C1 segment of cervical spinal cord (tissue), 14 donors: ENCODE measurements around the gene HOMER1.
"Not testable (repeated sequence)": the region's sequence is repeated elsewhere in the genome, so short reads cannot be mapped to it uniquely, and the experiment has no call there.

ENCODE experiments used
- DNase-seq, 14 donors: peaks; one replicate each; lab custom pipeline; 2025; lab: John Stamatoyannopoulos, UW

The HOMER1 gene

DNA sequence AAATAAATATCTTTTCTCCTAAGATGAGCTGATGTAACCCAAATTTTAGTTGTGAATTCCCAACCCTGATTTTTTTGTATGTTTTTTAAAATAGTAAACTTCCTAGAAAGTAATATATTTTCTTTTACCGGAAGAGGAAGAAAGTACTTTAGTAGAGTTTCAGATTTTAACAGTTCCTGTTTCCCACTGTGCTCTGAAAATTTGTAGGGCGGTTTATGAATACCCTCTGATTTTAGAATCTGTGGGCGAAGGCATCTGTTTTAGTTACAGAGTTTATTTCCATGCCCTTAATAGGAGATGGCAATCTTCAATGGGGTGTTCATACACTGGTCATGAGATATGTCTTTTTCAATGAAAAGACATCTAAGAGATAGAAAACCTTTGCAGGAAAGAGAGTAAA lies 3.7 kb upstream of the HOMER1 start:
- DNase-seq: no peak

DNA sequence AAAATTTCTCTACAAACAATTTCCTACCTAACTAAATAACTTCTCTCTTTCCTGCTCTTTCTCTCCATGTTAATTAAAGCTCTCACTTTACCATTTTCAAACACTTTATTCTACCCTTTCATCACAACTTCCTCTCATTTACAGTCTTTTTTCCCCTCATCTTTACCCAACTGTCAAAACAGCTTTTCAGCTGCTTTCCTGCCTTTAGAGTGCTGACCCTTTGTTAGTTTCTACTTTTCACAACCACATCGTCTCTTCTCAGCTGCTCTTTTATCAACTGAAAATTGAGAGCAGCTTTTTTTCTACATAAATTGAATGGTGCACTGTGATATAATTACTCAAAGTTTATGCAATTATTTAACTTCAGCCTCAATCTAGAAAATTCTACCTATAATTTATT lies 3.1 kb upstream of the HOMER1 start:
- DNase-seq: no peak

DNA sequence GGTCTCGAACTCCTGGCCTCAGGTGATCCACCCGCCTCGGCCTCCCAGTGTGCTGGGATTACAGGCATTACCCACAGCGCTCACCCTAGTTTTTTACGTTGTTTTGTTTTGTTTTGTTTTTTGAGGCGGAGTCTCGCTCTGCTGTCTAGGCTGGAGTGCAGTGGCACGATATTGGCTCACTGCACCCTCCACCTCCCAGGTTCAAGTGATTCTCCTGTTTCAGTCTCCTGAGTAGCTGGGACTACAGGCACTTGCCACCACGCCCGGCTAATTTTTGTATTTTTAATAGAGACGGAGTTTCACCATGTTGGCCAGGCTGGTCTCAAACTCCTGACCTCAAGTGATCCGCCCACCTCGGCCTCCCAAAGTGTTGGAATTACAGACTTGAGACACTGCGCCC lies 2.4 kb upstream of the HOMER1 start:
- not testable (repeated sequence) for DNase-seq

DNA sequence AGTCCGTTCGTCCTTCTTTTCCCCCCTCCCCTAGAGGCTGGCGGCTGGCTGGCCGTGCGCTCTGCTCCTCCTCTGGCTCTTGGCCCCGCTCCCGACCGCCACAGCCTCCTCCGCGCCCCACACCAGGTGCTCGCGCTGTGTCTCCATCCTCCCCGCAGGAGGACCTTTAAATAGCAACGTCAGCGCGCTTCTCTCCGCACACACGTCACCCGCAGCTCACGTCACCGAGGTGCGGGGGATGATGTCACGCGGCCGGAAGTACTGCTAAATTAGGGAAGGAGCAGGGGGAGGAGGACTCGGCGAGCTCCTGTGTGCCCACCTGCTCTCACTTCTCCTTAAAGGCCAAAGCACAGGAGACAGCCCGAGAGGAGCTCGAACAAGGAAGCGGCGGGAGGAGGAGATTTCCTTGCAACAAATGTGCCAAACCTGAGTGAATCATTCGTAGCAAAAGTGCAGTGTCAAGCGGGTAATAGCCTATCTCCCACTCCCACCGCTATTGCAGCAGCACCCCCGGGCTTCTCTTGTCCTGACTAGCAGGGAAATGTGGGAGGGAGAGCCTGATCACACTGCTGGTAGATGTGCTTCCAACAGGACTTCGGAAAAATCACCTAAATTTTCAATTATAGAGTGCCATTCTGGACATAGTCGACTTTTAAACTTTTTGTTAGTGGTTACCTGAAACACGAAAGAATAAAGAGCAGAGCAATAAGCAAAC lies 614 bp upstream of the HOMER1 start:
- DNase-seq: peak; percentile 25 to 97 (median 82)

DNA sequence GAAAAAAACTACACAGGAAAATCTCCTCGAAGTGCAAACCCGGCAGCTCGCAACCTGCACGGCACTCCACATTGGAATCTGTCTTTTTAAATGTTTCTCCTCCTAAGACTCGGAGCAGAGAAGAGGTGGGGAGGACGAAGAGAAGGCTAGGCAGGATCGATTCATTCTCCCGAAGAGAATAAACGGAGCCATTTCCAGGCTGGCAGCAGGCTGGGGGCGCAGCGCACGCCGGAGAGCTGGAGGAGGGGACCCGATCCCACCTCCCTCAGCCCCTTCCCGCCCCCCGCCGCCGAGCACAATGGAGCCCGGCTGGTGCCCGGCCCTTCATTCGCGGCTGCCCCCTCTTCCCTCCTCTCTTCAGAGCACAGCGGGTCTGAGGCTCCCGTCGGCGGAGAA lies 628 bp downstream of the HOMER1 start:
- DNase-seq: peak in 4 of 14 donors; percentile 28 to 63 (median 56)

DNA sequence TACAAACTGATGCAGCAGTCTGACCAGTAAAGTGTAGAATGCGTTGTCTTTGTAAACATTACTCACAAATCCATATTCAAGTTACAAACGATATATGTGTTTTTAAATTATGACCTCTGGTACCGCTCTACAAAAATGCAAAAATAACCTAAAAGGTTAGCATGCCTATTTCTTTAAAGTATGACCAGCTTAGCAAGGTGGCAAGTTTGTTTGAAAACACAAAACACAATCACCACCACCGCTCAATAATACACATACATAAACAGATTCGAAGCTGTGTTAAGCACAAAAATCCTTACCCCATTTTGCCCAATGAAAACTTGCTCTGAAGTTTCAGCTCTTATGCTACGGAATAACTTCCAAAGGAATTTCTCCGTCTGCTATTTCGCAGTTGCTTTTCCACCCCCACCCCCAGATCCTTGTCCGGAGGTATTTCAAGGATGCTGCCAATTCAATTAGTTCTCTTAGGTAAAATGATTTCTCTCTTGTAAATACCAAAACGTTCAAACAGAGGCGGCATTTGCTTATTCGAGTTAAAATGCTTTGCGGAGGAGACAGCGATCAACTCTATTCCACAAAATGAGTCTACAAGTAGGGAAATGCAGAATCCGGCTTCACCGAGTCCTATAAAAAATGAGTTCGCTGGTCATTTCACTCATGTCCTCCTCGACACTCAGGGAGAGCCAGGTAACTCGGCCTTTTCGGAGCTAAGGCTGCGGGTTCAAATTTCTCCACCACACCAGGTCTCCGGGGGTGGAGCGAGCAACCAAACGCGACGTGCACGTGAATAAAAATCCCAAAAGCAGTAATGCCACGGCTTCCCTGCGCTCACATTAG lies 1.2 kb downstream of the HOMER1 start:
- DNase-seq: peak in 2 of 14 donors; percentile 35 to 63

DNA sequence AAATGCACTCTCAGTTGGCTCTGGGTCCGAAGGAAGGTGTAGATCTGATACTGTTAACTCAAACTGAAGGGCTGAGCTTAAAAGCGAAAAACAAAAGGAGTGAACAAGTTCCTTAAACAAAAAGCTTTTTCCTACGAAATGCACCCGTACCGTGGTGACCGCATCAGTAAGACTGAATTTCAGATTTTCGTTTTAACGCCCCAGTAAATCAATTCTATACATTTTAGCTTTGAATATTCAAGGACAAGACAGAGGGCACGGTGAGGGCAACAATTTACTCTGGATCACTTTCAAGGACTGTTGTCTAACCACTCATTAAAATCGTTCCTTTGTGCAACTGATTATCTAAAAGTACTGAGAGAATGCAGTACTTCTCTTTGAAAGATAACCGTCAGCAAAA lies 1.9 kb downstream of the HOMER1 start:
- DNase-seq: peak in 1 of 14 donors; percentile 47

DNA sequence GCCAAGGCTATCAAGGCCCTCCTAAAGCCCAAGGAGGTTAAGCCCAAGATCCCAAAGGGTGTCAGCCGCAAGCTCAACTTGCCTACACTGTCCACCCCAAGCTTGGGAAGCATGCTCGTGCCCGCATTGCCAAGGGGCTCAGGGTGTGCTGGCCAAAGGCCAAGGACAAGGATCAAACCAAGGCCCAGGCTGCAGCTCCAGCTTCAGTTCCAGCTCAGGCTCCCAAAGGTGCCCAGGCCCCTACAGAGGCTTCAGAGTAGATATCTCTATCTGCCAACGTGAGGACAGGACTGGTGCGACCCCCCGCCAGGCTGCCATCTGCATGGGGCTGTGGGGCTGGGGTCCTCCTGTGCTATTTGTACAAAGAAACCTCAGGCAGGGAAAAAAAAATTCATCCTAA lies 3.3 kb downstream of the HOMER1 start:
- peak in 1 of 14 donors; percentile 50 for DNase-seq

DNA sequence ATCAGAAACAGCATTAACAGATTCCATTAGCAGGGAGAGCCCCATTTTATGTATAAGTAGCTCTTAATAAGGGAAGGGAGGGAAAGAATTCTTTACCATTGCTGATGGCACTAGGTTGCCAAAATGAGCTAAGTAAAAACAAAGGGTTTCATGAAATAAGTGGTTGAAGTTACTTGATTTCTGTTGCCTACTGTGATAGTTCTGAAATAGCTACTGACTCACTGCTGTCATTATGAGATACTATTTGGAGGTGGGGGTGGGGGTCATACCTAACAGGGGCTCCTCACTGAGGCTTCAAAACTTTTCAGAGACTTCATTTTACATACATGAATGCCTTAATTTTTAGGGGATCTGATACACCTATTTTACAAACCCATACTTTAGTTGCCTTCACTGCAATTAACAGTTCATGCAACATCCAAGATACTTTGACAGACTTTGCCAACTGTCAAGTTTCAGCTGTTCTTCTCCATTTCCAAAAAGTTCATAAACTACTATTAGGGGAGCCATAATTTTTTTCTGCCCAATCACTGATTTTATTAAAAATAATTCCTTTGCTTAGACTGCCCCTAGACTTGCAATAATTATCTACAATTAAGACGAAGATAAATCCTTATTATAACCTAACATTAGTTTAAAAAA lies 4.6 kb downstream of the HOMER1 start:
- no peak for DNase-seq

DNA sequence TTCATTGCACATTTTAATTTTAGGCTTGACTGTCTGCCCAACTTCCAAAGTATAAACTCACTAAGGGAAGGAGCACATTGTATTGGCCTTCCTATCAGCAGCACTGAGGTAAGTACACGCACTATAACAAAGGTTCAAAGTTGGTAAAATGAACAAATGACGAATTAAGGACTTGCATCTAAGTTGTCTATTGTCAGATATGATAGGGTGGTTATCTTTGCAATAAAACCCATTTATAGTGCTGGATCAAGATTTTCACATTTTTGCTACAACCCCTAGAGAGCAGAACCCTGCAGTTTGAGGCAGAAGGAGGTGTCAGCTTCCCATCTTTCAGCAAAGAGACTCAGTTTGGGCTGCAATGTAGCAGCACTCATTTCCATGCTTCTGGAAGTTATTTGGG lies 5.1 kb downstream of the HOMER1 start:
- DNase-seq: no peak

DNA sequence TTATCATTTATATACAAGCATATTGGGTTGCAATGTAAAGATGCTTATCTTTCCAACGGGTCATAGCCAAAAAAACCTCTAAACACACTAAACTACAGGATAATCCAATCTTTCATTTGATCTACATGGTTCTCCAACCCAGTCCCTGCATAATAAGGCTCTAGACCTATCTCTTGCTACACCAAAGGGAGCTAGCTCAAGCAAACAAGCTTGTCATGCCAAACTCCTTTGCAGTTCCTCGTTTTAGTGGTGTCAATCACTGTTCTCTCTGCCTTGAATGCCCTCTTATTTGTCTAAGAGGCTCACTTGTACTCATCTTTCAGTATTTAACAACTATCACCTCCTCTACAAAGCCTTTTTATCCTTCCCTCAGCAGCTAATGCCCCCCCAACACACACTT lies 5.6 kb downstream of the HOMER1 start:
- peak in 1 of 14 donors; percentile 21 for DNase-seq

DNA sequence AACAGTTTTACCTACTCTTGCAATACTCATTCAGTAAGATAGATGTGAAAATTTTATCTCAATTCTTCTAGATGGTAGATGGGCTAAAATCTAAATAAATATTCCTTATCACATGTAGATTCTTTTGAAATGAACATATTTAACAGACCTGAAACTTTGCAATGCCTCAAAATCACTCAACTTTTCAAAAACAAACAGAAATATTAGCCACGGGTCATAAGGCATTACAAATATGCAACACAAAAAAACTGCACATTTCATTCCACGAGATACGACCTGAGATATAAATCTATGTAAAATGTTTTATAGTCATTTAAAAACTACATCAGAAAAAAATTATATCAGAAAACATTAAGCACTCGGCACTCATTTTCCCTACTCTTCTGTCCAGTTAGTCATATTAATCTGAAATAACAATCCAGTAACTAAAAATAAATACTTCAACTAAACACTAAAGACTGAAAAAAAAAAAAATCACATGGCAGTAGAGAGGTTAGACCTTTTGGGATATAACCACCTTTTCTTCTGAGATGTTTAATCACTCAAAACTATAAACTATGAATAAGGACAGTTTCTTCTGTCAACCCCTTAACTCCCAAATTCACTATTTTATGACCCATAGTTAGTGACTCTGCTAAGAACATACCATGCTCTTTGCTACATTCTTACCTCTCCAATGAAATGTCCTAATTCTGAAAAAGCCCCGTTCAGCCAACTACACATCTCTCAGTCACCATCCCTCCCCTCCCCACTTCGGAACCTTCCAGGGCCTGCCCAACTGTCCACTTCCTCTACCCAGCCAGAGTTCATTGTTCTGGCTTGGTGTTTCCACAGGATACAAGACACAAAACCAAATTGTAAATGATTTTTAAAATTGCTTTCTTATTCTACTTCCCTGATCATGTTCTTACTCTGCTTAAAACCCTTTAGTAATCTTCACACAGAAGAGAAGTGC lies 6.4 kb downstream of the HOMER1 start:
- no peak for DNase-seq

DNA sequence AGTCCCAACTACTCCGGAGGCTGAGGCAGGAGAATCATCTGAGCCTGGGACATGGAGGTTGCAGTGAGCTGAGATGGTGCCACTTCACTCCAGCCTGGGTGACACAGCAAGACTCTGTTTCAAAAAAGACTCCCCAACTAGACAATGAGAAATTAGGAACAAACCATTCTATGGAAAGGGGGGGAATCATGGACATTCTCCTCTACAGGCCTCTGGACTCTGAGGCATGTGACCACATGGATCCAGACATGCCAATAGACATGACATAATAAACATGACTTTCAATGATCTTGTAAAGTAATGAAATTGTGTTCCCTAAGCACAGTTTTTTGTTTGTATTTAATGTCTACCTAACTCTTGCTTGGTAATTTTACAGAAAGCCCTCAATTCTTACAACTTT lies 8.8 kb downstream of the HOMER1 start:
- DNase-seq: no peak

DNA sequence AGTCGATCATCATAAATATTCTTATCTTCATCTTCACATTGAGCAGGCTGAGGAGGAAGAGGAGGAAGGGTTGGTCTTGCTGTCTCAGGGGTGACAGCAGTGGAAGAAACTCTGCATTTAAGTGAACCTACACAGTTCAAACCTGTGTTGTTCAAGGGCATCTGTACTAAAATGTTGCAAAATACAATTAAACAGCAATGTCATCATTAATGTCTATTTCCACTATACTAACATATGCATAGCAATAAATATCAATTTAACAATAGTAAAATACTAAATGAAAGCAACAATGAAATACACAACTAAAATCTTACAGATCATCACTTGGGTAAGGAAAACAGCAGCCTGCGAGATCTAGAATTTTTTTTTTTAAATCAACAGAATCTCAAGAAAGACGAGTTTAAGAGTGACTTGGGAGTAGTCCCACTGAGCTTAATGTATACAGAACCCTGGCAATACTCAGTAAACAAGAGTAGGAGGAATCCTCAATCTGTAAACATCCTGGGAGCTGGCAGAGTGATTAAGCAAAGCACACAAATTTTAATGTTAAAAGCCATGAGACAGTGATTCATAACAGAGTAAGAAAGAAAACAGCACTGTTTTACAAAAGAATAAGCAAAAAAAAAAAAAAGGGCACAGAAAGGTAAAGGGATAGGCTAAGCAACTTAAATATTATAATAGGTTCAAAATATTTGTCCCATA lies 10.0 kb downstream of the HOMER1 start:
- DNase-seq: no peak

DNA sequence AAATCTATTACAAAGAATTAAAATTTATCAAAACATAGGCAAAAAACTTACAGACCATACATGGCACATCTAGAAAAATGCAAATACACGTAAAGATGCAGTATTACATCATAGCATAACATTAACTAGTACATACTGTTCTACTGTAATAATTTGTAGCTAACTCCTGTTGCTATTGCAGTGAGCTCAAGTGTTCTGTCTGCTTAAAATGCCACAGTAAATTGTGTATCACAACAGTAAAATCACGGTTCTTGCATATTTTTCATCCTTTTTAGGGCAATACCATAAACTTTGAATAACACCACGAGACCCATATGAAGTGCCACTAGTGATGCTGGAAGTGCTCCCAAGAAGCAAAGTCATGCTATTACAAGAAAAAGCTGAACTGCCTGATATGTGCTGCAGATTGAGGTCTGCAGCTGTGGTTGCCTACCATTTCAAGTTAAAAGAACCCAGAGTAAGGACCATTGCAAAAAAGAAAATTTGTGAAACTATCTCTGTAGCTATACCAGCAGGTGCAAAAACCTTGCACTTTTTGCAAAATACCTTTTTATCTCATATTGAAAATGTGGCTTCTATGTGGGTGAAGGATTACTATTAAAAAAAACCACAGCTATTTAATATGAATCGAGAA lies 14.2 kb downstream of the HOMER1 start:
- no peak for DNase-seq

DNA sequence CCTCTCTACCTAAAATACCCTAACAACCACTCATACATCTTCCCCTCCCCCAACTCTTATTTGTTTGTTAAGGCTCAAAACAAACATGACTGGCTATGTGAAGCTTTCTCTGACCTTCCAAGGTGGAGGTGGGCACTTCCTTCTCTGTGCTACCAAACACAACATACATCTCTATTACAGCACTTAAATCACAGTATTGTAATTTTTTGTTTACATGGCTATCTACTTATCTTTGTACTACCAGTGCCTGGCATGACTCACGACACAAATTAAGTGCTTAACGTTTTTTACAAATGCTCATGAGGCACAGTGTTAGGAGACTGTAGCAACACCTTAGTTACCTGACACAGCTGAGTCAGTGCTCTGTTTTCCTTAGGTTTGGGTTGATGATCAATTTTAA lies 18.6 kb downstream of the HOMER1 start:
- DNase-seq: no peak

DNA sequence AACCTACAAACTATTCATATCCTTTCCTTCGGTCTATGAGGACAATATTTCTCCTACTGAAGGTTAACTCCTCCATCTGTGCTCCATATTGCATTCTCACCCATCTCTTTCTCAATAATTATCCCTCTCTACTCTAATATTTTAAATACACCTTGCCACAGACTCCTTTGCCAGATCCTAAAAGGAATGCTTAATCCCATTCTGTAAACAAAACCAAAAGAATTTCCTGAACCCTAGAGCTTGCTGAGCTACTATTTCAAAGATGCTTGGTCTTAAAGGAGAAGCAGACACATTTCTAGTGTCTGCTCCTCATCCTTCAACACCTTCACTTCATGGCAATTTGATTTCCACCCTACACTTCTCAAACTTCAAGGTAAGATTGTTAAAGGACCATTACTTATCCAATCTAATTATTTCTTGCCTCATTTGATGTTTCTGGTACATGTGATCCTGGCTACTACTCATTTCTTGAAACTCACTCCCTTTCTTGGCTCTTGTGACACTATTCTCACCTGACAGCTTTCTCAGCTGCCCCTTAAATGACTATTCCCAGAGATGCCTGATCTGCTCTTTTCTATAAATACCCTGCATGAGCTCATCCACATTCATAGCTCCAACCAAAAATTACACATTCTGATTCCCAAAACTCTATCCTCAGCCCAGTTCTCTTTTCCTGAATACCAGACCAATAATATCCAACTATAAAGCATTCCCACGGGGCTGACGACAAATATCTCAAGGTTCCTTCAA lies 20.2 kb downstream of the HOMER1 start:
- no peak for DNase-seq

DNA sequence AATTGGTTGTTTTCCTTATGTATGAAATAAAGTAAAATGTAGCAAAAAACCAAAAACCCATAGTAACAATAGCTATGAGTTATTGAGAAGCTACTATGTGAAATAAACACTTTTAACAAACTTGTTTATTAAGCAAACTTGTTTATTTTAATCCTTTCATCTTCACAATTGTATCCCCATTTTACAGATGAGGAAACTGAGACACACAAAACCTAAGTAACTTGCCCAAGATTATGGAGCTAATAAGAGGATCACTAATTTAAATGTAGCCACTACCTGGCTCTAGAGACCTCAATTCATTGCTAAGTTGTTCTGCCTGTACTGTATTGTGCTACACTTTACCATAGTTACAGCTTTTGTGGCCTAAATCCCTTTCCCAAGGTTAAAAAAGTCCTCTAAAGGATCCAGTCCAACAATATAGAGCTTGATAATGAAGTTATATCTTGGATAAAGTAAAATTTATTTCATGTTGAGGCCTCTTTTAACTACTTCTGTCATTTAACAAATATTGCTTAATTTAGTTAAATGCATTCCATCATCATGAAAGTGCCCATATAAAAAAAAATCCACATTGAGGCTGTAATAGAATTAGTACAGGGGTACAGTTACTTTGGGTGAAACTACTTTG lies 22.1 kb downstream of the HOMER1 start:
- DNase-seq: no peak

DNA sequence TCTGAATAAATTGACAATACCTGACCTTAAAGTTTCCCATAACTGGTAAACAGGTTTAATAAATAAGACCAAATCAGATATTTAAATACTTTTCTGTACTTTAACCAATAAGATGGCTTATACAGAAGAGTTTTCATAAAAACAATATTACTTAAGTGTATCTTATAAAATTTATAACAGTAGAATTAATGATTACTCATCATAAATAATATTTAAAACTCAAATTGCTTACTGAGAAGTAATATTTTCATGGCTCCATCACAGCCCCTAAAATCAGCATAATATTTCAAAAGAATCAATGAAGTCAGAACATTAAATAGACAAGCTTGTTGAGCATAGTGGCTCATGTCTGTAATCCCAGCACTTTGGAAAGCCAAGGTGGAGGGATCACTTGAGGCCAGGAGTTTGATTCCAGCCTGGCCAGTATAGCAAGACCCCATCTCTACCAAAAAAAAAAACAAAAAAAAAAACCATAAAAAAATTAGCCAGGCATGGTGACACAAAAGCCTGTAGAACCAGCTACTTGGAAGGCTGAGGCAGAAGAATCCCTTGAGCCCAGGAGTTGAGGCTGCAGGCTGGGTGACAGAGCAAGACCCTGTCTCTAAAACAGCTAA lies 23.5 kb downstream of the HOMER1 start:
- DNase-seq: no peak
